ENCODE measurements around the gene DMBT1.

Gene DMBT1

GRCh38 chr10:122560279-122560804 lies at the start of gene DMBT1:
TSS of gene DMBT1 (plus strand) at chr10:122560754. CDS start at chr10:122560771, 17 bp downstream.
- DNase-seq, result no peak

DNA sequence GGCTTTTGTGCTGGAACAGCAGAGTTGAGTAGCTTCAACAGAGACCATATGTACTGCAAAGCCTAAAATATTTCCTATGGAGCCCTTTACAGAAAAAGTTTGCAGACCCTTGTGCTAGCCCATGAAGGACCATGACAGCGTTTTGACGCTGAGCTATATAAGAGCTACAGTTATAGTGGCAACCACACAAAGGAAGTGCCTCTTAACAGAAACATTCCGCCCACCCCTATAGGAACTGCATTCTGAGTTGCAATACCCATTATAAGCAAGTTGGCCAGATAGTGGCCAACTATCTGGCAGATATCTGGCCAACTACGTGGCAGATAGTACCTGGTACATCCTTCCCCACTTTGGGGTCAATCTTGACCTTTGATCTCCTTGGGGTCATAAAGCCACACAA lies 47.5 kb upstream of the DMBT1 start:
- DNase-seq, result no peak

GRCh38 chr10:122514045-122514840 lies 46.3 kb upstream of the DMBT1 start:
- no peak for DNase-seq

- no peak for DNase-seq
Measured at GRCh38 chr10:122515022-122515424, 45.5 kb upstream of the DMBT1 start.

GRCh38 chr10:122515588-122516231 lies 44.8 kb upstream of the DMBT1 start:
- no peak for DNase-seq

- no peak for DNase-seq
Measured at GRCh38 chr10:122516734-122517133, 43.8 kb upstream of the DMBT1 start.

DNA sequence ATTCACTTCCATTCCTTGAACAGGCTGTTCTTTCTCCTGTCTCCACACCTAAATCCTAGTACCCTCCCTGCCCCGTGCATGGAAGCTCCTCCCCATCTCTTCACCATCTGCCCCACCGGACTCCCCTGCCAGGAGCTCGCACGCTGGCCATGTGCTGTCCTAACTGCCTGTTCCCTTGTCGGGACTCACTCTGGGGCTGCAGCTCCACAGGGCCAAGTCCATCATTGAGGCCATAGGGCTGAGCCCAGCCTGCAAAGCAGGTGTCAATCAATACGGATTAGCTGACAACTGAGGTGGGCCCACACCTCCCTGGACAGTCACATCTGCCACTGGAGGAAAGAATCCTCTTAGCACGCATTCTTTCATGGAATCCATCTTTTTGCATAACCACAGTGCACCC lies 41.4 kb upstream of the DMBT1 start:
- DNase-seq, result no peak

DNA sequence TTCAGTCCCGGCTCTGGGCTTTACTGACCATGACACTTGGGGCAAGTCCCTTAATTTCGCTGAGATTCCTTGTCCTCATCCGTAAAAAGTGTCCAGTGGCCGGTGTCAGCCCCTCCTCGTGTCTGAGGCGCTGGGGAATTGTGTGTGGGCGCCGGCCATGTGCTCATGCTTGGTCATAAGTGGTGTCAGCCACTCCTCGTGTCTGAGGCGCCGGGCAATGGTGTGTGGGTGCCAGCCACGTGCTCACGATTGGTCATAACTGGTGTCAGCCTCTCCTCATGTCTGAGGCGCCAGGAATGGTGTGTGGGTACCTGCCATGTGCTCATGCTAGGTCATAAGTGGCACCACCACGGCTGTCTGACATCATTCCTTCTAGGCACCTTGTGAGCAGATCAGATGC lies 40.7 kb upstream of the DMBT1 start:
- DNase-seq, result no peak

- no peak for DNase-seq
Measured at GRCh38 chr10:122521011-122521410, 39.5 kb upstream of the DMBT1 start.

DNA sequence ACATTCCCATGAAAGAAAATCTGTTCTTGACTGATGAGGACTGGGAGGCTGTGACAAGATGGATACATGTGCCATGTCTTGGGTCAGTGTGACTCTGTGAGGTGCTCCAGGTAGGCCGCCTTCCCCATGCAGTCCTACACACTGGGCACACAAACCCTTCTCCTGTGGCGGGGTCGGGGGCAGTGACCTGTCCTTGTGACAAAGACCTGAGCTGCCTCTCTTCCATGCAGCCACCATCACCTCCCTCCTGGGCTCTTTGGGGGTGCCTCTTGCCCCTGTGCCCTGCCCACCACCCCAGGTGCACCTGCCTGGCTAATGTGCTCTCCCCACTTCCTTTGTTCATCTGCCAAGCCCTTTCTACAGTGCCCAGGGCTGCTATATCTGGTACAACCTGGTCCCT lies 35.7 kb upstream of the DMBT1 start:
- DNase-seq, result no peak

DNA sequence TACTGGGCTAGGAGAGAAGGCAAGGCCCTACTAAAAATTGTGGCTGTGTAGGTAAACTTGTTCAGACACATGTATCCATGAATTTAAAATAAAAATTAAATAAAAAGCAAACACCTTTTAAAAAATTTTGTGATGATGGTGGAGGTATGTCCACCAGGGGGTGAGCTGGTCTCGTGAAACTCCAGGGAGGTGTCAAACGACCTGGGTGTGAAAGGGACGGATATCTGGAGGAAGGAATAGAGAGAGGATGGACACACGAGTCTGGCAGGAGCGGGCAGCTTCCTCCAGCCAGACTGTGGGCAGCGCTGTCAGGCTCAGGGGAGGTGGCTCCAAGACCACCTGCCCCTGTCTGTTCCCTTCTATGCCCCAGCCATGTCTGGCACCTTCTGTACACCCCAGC lies 34.8 kb upstream of the DMBT1 start:
- DNase-seq, result no peak

- no peak for DNase-seq
Measured at GRCh38 chr10:122526892-122527291, 33.7 kb upstream of the DMBT1 start.

GRCh38 chr10:122530177-122530576 lies 30.4 kb upstream of the DMBT1 start:
- DNase-seq, result no peak

DNA sequence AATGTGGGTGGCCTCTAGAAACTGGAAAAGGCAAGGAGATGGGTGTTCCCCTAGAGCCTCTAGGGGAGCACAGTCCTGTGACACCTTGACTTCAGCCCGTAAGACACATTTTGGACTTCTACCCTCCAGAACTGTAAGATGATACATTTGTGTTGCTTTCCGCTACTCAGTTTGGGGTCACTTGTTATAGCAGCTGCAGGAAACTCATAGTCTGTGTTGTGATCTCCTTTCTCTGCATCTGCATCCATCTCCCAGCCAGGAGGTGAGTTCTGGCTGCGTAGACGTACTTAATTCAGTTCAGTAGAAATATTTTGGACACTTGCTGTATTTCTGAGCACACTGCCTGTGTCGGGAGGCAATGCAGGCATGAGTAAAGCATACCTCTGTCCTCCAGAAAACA lies 29.3 kb upstream of the DMBT1 start:
- no peak for DNase-seq

DNA sequence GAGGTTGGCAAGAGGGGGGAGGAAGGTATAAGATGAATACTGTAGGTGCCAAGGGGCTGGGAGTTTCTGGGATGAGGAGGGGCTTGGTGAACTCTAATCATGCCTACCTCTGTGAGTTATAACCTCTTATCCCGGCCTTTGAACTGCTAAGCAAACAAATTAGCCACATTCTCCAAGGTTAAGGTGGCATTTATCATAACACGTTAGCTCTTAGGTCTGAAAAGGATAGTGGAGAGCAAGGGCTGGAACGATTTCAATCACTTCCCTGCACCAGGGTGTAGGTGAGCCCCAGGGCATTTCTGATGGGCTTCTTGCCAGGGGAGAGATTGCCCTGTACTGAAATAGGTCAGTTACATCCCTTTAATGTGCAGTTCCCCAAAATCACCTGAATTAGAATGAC lies 28.6 kb upstream of the DMBT1 start:
- DNase-seq, result no peak

DNA sequence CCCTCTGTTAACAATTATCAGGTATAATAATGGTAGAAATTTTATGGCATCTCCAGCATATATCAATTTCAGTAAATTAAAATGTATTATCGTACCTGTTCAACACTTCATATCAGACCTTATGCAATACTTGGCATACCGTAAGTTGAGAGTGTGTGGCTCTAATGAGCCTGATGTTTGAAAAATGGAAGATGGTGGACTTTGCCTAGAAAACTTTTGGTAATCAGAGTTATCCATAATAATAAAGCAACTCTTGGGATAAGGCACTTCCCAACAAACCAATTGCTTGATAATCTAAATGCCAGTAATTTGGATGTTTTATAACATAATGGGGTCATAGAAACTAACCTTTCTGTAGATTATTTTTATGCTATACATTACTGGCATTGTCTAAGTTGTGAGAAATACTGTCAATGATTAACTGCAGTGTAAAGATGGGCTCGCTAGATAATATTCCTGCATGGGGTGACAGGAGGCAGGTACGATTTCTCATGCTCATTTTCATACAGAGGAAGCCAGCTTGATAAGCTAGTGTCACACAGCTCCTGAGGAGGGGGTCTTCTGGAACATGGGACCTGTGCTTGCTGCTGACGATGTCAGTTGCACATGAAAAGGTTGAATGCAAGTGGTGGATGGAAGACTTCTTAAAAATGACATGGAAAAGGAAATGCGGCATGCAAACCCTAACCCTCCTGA lies 27.8 kb upstream of the DMBT1 start:
- no peak for DNase-seq

GRCh38 chr10:122537545-122537944 lies 23.0 kb upstream of the DMBT1 start:
- no peak for DNase-seq

DNA sequence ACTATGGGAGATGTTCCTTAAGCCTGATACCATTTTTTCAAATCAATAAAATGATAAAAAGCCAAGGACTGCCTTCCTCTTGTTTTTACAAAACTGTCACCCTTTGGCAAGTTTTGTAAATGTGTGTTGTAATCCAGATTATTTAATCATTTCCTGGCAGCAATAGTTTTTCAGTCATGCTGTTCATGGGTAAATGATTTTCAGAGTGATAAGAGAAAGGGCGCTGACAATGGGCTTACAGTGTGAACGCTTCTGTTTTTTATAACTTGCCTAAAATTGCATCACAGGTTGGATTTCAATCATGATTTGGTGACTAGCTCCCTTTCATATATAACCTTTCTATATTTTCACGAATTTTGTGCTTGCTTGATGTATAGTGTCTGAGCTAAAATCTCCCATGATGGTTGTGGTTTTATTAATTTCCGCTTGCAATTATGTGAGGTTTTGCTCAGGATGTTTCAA lies 19.0 kb upstream of the DMBT1 start:
- DNase-seq, result no peak

DNA sequence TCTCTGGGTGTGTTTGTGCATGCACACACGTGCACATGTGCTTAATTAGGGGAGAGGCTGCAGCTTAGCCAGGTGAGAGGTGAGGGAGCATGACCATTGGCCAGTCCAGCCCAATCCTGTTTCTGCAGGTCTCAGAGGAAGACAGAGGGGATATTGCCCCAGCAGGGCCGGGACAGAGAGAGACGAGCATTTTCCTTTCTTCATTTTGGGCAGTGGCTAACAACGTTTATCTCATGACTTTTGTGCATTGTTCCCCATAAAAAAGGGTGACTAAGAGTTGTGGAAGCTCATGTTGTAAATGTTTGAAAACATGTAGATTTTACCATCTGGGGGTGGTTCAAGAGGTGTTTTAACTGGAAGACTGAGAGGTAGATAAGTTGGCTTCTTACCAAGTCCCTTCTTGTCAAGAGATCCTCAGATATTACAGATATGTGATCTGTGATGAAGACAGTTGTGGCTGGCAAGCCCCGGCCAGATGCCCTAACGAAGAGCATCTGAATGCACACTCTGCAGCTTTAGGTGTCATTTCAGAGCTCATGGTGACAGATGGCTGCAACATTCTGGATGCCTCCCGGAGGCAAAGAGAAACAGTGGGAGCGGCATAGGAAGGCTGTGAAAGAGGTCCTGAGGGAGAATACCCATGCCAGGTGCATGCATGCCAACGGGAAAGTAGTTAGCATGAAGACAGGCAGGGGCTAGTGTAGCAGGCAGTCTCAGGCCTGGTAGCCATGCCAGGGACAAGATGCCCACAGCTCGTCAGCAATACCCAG lies 16.7 kb upstream of the DMBT1 start:
- DNase-seq, result no peak

GRCh38 chr10:122544493-122544892 lies 16.1 kb upstream of the DMBT1 start:
- DNase-seq, result no peak

- no peak for DNase-seq
Measured at GRCh38 chr10:122546242-122546641, 14.3 kb upstream of the DMBT1 start.

GRCh38 chr10:122548407-122549085 lies 12.0 kb upstream of the DMBT1 start:
- DNase-seq, result no peak

All from KG1 (cell line).